NCI-H446 (cell line): ENCODE measurements around the gene SLC22A23.
"Not testable (repeated sequence)": the region's sequence is repeated elsewhere in the genome, so short reads cannot be mapped to it uniquely, and the experiment has no call there.

Experiments used
- DNase-seq, 2 experiments: peaks; one replicate each; lab custom pipeline; 2025; lab: John Stamatoyannopoulos, UW

The SLC22A23 gene

DNA sequence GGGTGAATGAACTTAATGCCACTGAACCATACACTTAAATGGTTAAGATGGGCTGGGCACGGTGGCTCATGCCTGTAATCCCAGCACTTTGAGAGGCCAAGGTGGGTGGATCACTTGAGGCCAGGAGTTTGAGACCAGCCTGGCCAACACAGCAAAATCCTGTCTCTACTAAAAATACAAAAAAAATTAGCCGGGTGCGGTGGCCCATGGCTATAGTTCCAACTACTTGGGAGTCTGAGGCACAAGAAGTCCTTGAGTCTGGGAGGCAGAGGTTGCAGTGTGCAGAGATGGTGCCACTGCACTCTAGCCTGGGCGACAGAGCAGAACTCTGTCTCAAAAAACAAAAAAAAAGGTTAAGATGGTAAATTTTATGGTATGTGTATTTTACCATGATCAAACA is 71.7 kb downstream of the SLC22A23 start:
- not testable (repeated sequence) for DNase-seq

- no peak for DNase-seq
These were observed 72.4 kb downstream of the SLC22A23 start for GRCh38 chr6:3384241-3385143.

GRCh38 chr6:3383525-3383924 is 73.3 kb downstream of the SLC22A23 start:
- no peak for DNase-seq

GRCh38 chr6:3382326-3383279 is 74.2 kb downstream of the SLC22A23 start:
- DNase-seq, result no peak

- DNase-seq, result peak in 1 of 2 experiments; percentile 26
These were observed 75.5 kb downstream of the SLC22A23 start for GRCh38 chr6:3381233-3381921.

GRCh38 chr6:3380344-3381232 is 76.3 kb downstream of the SLC22A23 start:
- DNase-seq, result no peak

- DNase-seq, result no peak
These were observed 77.3 kb downstream of the SLC22A23 start for GRCh38 chr6:3379482-3380060.

DNA sequence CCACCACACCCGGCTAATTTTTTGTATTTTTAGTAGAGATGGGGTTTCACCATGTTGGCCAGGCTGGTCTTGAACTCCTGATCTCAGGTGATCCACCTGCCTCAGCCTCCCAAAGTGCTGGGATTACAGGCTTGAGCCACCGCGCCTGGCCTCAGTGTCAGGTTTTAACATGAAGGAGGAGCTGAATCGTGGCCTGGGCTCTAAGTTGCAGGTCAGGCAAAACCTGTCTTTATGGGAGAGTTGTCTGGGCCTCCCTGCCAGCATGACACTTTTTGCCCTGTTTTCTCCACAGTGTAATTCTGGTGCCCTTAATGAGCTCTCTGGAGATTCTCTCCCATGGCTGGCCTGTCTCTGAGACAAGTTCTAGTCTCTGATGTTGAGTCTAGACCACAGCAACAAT is 78.0 kb downstream of the SLC22A23 start:
- DNase-seq, result not testable (repeated sequence)

DNA sequence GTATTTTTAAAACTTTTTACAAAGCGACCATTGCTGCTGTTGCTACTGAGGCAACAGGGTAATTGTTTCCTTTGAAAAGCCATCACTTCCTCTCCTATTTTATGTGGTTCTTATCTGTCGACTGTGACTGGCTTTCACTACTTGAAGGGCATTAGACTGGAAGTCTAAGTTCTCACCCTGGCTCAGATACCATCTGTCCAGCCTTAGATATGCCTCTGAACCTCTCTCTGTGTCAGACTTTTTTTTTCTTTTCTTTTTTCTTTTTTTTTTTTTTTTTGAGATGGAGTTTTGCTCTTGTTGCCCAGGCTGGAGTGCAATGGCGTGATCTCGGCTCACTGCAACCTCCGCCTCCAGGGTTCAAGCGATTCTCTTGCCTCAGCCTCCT is 78.5 kb downstream of the SLC22A23 start:
- DNase-seq, result not testable (repeated sequence)

DNA sequence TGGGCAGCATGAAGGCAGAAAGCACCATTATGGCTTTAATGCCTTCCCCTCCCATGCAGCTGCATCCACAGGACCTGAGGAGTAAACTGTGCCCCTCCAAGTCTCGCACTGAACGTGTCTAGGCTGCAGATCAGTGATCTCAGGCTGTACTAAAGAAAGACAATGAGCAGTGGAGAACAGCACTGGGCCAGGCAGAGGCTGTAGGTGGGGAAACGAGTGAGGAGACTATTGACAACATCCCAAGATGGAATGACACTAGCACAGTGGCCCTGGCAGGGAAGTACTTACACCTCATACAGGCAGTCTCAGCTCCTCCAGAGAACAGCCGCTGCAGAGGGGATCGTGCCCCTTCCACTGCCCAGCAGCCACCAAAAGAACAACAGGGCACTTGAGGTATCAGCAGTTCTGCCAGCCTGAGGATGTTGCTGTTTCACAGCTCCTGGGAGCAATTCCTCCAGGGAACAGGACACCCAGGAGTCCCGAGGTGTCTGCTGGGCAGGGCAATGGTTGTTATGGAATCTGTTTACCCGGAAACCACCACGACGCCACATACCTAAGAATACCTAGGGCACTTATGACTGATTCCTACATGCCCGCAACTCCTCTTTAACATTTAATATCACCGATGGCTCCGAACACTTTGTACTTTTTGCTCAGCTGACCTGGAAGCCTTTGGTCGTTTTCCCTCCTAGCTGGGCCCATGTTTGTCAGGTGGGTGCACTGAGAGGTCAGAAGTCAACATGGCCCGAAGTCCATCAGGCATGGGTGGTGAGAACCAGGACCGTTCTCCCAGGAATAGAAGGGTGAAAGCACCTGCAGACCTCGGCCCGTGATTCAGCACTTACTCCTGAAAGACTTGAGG is 79.1 kb downstream of the SLC22A23 start:
- no peak for DNase-seq

- DNase-seq, result no peak
These were observed 79.8 kb downstream of the SLC22A23 start for GRCh38 chr6:3376893-3377535.

DNA sequence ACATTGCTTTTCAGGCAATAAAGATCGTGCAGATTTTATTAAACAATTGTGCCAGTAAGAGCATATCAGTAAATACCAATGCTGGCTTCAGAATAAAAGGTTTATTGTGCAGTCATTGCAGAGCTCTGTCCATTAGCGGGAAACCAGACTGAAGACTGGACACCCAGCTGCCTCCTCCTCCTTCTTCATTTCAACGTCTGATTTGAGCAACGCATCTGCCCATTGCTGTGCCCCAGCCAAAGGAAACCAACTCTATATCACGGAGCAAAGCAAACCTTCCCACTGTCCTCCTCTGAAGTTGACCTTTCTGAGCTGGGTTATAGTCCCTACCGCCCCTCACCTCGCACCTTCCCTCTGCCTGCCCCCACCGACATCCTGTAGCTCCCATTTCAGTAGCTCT is 80.8 kb downstream of the SLC22A23 start:
- DNase-seq, result no peak

GRCh38 chr6:3373597-3374203 is 83.2 kb downstream of the SLC22A23 start:
- no peak for DNase-seq

DNA sequence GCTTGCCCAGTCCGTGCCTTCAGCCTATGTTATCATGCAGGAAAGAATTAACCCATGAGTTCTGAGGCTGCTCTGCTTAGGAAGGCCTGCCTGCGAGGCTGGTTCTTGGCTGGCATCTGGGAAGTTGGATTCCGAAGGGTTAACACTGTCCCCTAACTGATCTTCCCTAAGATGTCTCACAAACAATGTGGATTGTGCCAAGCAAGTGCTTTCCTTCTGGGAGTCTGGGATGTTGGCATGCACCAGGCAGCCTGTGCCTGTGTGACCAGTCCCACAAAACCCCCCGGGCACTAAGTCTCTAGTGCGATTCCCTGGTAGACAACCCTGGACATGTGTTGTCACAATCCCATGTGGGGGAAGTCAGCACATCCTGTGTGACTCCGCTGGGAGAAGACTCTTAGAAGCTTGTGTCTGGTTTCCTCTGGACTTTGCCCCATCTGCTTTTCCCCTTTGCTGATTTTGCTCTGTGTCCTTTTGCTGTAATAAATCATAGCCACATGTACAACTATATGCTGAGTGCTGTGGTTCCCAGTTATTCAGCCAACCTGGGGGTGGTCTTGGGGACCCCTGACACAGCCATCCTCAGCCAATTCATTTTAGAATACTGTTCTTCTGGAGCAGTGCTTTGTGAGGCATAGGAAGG is 83.8 kb downstream of the SLC22A23 start:
- DNase-seq, result no peak

GRCh38 chr6:3372184-3372846 is 84.5 kb downstream of the SLC22A23 start:
- no peak for DNase-seq

DNA sequence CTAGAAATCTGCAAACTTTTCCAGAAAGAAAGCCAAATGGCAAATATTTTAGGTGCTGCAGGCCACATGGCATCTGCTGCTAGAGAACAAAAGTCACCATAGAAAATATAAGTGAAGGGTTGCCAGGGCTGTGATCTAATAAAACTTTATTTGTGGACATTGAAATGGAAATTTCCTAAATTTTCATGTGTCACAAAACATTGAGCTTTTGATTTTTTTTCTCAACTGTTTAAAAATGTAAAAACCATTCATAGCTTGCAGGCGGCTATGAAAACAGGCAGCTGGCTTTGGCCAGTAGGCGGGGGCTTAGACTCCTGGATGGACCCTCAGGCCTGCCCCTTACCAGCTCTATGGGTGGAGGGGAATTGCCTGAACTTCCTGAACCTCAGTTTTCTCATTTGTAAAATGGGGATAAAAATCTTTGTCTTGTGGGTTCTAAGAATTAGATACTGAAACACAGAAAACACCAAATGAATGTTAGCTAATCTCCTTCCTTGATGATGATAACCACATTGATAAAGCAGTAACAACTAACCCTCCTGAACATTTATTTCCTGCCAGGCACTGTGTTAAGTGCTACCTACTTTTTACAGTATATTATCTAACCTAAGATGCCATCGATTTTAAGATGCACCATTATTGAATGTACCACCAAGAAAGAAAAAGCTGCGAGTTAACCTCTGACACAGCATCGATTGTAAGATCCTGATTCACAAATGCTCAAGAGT is 85.5 kb downstream of the SLC22A23 start:
- DNase-seq, result no peak
